ENCODE measurements around the gene ICA1.

The ICA1 gene

GRCh38 chr7:8197994-8198698 is 63.8 kb downstream of the ICA1 start:
- no peak for DNase-seq

GRCh38 chr7:8192897-8193296 is 69.1 kb downstream of the ICA1 start:
- no peak for DNase-seq

GRCh38 chr7:8190119-8190895 is 71.7 kb downstream of the ICA1 start:
- peak; percentile 64 for DNase-seq

DNA sequence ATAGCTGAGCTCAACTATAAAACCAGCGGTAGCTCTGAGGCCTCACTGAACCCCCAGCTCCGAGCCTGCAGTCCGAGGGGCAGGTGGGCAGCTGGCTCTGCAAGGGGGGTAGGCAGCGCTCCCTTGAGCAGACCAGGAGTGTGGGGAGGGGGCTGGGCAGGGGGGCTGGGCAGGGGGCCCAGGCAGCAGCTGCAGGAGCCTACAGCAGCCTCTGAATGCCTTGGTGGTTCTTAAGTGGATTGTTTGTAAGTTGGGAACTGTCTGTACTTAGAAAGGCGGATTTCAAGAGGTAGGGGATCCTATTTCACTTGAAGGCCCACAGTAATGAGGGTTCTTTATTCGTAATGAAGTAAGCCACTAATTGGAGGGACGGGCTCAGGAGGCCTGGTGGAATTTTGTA is 72.3 kb downstream of the ICA1 start:
- DNase-seq = no peak

- no peak for DNase-seq
Observed at GRCh38 chr7:8185926-8186683, 75.9 kb downstream of the ICA1 start.

- DNase-seq = no peak
Observed at GRCh38 chr7:8184221-8184620, 77.7 kb downstream of the ICA1 start.

DNA sequence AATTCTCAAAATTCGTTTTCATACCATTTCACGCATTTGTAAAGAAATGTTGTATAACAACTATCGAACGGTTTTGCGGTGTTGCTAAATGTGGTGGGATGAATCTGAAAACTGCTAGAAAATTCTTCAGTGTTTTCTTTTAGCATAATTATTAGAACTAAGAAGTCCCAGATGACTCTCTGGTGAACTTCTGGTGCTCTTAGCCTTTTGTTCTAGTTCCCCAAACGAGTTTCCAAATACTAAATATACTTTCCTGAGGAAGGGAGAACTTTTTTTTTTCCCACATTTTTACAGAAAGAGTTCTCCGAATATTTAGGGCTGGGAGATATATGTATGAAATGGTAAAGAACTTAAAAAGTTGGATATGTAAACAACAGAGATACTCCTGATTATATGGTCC is 82.5 kb downstream of the ICA1 start:
- no peak for DNase-seq

DNA sequence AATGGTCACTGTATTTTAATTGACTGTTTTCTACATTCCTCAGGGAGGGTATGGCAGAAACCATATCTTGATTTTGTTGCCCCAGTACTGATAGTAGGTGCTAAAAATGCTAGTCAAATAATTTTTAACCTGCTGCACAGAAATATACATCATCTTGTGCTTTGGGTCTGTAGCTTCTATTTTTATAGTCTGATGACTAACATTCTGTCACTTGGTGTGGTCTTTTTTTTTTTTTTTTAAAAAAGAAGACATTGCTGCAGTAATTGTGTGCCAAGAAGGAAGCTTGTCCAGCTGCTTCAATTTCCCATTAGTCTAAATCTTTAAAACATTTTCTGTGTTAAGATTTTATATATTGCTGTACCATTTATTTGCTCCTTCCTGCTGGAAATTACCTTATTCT is 83.6 kb downstream of the ICA1 start:
- no peak for DNase-seq

GRCh38 chr7:8177109-8177933 is 84.6 kb downstream of the ICA1 start:
- no peak for DNase-seq

DNA sequence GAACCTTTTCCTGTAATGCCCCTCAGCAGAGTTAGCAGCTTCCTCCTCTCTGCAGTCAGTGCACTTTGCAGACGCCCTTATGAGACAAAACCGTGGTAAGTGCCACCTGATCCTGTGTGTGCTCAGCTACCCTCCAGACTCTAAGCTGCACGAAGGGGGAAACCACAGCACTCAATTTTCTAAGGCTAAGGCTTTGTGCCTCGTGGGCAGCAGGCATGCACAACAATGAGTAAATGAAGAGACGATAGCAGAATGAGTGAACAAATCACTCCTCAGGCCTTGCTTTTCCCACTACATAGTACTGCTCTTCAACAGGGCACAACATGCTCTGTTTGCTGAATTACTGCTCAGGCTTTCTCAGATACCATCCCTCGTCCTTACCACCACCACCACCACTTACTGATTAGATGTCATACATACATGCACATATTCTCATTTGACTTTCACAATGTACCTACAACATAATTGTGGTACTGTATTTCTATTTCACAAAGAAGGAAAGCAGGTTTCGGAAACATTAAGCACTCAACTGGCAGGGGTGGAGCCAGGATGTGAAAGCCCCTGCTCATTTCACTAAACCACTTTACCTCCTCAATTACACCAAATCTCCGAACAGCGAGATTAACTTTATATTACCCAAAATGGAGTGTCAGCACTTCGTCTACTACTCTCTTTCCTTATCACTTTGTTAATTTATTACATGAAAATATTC is 85.4 kb downstream of the ICA1 start:
- peak; percentile 64 for DNase-seq

GRCh38 chr7:8175929-8176369 is 86.0 kb downstream of the ICA1 start:
- peak; percentile 18 for DNase-seq

DNA sequence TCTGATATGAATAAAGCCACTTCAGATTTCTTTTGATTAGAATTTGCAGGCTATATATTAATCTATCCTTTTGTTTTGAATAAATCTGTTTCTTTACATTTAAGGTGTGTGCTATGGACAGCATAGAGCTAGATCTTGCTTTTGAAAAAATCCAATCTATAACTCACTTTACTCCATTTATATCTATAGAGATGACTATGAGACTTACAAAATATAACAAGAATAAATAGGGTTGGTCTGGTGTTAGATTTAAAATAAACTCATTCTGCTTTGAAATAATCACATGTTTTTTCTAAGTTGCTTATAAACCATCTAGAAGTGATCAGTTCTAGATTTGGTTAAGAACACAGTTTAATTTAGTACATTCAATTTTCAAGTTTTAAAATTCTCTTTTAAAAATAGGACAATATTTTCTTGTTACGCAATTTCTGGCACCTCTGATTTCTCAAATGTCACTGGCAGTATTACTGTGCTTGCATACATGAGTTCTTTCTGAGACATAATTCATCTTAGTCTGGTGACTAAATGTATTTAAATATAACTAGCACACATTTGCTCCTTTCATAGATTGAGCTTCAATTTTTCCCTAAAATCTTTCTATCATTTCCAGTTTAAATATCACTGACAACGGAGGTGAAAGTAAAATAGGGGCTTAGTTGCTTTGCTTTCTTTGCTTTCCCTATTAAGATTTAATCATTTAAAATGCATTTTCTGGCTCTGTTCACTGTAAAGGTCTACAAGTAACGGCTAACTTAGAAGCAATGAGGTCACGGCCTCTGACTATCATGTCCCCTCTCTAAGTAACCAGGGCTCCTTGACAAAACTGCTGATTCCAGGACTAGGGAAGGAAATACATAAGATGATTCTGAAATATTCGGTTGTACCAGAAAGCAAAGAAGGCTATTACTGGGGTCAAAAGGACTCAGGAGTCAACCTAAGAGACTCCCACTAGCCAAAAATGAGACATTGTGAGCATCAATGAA is 89.3 kb downstream of the ICA1 start:
- DNase-seq = no peak

DNA sequence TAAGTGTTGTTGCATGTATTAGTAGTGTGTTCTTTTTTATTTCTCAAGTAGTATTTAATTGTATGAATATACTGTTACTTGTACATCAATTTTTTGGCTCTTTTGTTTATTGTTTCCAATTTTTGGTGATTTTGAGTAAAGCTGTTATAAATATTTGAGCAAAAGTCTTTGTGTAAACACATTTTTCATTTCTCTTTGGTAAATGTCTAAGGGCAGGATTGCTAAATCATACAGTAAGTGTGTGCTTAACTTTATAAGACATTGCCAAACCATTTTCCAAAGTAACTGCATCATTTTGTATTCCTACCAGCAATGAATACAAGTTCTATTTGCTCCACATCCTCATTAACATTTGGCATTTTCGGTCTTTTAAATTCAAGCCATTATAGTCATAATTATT is 92.8 kb downstream of the ICA1 start:
- DNase-seq = no peak

DNA sequence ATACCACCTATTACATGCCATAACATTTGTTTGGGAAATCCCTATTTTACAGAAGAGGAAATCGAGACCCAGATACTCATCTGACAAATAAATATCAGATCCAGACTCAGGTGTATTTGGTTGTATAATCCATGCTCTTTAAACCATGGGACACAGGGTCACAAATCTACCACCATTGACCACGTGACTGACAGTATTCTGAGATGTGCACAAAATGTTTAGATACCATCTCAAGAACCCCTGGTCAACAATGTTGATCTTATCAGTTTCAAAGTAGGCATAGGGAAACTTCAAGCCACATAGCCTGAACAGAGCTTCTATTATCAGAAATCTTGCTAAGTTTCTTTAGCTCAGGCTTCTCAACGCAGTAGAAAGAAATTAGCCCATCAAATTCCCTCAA is 93.6 kb downstream of the ICA1 start:
- no peak for DNase-seq

- DNase-seq = no peak
Observed at GRCh38 chr7:8165150-8165549, 96.8 kb downstream of the ICA1 start.

DNA sequence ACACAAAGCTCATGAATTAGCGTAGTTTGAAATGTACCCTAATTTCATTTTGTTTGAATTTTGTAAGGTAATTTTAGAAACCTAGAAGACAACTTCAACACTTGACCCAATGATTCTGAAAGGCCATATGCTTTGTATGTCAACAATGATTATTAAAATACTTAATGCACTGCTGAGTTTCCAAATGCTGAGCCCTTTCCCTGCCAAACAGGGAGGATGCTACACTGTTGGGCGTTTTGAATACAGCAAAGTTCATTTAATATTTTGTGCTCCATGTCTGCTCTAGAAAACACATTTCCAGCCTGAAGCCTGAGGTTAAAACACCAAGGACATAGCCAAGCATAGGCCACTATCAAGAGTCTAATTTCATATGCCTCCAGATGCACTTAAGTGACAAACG is 99.8 kb downstream of the ICA1 start:
- no peak for DNase-seq

GRCh38 chr7:8161364-8161828 is 100.6 kb downstream of the ICA1 start:
- DNase-seq = no peak

- DNase-seq = no peak
Observed at GRCh38 chr7:8160779-8161345, 101.1 kb downstream of the ICA1 start.

DNA sequence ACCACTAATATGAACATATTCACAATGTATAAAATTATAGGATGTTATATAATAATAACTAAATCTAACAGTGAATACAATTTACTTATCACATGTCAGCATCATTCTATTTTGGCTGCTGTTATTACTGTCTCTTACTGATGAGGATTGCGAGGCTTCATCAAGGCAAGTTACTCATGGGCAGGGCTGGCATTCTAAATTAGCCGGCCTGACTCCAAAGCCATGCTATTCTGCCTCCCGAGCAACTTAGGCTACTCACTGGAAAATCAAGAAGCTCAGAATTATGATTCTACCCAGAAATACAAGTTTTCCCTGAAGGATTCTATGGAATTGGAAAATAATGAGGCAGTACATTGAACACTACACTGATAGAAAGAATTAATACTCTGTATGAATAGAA is 101.7 kb downstream of the ICA1 start:
- DNase-seq = no peak

DNA sequence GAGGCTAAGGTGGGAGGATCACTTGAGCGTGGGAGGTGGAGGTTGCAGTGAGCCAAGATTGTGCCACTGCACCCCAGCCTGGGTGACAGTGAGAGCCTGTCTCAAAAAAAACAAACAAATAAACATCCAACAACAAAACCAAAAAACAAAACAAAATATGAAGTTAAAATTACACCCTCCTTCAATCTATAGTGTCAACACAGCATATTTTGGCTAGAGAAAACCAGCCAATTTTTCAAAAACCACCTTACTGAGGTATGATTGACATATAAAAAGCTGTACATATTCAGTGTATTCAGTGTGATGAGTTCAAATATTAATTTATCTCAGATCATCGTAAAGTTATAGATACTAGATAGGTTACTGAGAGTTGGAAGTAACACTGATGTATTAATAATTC is 102.4 kb downstream of the ICA1 start:
- no peak for DNase-seq

All from activated CD4-positive, alpha-beta T cell treated with anti-CD3 and anti-CD28 coated beads for 48 hours (primary cell).